CD1c-positive myeloid dendritic cell (primary cell): ENCODE data around the gene HIF1AN.

Experiments
- DNase-seq: peaks from one replicate; pipeline ENCODE4 v3.0.0-alpha.2; 2016; ENCODE audit errors: extremely low spot score

The HIF1AN gene

DNA sequence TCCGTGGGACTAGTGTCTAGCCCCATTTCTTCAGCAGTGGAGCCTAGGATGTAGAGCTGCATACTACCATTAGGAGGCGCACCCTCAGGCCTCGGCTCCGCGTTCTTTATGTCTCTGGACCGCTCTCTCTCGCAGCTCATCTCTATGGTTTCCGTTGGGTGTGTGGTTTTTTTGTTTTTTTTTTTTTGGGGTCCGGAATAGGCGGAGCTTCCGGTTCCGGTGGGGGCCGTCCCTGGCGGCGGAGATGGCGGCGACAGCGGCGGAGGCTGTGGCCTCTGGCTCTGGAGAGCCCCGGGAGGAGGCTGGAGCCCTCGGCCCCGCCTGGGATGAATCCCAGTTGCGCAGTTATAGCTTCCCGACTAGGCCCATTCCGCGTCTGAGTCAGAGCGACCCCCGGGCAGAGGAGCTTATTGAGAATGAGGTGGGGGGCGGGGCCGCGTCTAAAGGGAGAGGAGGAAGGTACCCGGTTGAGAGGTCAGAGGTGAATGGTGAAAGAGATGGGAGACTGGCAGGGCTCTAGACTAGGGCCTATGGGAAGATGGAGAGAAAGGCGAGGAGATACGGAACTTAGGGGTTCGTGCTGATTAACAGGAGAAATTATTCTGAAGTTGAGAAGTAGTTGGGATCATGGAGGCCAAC is at the start of gene HIF1AN:
HIF1AN (plus strand) TSS at position 229 of the 639 bp plus-strand sequence; CDS start at position 245, 16 bp downstream.
- DNase-seq = peak; percentile 97

DNA sequence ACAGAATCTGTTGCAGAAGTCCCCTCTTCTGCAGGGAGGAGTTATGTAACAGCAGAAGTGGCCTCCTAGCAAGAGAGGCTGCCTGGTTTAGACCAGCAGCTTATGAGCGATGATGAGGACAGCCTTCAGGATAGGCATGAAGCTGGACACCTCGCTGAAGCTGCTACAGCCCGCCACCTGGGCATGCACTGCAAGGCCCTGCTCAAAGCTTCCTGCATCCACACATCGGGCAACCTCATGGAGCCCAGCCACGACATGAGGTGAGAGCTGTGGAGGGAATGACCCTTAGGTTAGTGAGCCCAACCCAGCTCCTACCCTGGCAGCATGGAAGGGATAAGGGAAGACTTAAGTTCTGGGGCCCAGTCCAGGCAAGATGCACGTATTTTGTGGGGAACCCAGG is 48.2 kb upstream of the HIF1AN start:
- DNase-seq = no peak

DNA sequence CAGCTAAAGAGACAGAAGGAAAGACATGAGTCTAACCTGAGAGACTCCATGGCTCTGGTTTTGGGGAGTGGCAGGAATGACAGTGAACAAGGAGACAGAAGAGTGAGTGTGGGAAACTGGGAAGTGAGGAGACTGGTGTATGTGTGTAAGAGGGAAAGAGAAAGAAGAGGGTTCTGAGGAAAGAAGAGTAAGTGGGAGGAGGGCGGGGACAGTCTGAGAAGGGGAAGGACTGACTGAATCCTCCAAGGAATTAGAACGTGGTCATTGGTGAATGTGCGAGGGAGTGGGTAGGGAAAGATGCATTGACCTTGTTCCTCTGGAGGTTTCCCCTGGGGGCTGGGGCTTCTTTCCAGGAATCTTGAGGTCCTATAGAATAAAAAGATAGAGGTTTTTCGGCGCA is 46.3 kb upstream of the HIF1AN start:
- peak; percentile 41 for DNase-seq

DNA sequence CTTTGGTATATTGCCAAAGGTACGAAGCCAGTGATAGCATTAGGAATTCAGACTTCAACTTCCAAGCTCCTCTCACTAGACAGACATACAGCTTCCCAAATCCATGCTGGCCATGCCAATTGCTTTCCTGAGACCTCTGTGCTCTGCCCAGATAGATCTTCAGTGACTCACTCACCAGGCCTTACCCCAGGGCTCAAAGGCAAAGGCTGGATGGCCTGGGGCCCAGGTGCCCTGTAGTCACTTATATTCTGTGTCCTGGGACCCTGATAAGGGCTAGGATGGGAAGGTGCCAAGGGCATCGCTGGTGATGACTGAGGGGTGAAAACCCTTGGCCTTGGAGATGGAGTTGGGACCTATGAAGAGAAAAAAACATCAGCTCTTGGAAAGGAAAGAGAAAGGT is 45.2 kb upstream of the HIF1AN start:
- DNase-seq = no peak

DNA sequence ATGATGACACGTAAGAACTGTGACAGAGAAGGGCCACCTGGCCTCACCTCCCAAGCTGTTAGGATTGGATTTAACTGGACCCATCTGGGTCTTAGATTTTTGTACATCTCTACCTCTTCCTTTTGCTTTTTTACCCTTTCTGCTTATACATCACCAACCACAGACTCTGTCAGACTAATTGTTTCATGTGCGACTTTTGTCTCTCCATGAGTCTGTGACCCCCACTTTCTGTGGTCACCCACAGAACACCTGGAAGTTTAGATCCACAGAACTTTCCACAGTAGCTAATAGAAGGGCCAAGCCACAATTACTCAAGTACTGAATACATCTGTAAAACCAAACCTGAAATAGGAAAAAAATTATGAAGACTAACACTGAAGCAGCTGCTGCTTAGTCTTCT is 39.2 kb upstream of the HIF1AN start:
- no peak for DNase-seq

DNA sequence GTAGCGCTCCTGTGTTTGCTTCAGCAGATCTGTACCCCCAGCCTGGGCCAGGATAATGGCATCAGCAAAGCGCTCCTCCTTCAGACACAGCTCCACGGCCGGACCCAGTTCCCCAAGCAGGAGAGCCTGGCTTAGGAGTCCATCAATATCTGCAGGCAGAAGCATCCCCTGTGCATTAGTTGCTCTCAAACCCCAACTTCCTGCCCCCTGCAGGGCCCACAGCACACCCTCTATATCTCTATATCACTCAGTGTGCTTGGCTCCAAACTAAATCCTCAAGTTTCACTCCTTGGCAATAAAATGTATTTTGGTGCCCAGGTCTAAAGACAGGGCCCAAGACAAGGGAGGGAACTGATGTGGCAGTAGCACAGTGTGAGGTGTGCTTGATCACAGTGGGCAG is 37.7 kb upstream of the HIF1AN start:
- DNase-seq = no peak

DNA sequence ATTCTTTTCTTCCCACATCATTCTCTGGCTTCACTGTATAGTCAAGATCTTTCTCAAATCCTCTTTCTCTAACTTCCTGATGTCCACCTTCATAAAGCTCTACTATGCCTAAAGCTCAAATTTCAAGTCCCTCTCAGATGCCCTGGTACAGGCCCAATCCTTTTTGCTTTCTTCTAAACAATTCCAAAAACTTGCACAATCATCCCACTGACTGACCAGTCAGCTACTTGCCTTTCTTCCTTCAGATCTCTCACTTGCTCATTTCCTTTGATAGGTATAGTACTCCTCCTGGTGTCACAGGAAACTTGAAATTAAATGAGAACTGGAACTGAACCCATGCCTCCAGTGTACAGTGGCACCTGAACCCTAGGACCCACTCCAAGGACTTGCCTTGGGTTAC is 34.3 kb upstream of the HIF1AN start:
- no peak for DNase-seq

DNA sequence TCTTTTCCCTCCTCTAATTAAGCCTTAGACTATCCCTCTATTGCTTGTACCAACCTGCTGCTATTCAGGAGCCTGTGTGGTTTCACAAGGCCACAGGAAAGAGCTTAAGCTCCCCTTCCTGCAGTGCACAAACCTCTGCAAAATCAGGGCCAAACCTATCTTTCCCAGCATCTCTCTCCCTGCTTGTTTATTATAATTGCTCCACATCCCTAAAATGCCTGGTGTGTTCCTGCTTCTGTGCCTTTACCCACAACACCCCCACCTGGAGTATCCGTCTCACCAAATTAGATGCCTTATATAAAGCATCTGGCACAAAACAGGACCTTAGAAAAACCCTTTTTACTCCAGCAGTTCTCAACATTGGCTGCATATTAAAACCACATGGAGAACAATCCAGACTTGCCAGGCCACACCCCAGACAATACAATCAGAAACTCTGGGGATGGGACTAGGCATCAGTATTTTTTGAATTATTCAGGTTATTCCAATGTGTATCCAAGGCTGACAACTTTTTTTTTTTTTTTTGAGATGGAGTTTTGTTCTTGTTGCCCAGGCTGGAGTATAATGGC is 32.7 kb upstream of the HIF1AN start:
- no peak for DNase-seq

DNA sequence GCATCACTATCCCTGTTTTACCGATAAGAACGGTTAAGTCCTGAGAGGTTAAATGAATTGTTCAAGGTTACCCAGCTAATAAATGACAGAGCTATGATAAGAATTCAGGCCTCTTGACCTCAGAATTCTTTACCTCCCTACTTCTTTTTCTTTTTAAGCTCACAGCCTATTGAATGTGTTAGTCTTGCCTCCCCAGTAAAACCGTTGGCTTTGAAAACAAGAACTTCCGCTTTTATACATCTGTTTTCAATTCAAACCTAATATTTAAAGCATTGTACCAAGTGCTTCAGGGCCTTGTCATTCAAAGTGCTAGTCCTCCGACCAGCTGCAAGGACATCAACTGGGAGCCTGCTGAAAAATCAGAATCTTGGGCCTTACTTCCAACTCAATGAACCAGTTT is 31.6 kb upstream of the HIF1AN start:
- DNase-seq = no peak

DNA sequence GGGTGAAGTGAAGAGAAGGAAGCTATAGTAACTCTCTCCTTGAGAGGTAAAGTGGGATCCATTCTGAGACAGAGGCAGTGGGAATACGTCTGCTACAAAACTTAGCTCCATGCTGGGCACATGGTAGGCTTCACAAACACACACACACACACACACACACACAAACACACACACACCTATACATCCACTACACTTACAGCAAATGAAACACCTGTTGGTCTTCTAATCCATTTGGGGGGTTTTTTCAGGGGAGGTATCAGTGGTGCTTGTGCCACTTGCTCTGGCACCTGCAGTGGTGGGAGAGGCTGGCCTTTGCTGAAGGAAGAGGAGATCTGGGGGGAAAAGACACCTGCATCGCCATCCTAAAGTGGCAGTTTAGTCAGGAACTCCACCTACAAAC is 30.6 kb upstream of the HIF1AN start:
- DNase-seq = no peak

DNA sequence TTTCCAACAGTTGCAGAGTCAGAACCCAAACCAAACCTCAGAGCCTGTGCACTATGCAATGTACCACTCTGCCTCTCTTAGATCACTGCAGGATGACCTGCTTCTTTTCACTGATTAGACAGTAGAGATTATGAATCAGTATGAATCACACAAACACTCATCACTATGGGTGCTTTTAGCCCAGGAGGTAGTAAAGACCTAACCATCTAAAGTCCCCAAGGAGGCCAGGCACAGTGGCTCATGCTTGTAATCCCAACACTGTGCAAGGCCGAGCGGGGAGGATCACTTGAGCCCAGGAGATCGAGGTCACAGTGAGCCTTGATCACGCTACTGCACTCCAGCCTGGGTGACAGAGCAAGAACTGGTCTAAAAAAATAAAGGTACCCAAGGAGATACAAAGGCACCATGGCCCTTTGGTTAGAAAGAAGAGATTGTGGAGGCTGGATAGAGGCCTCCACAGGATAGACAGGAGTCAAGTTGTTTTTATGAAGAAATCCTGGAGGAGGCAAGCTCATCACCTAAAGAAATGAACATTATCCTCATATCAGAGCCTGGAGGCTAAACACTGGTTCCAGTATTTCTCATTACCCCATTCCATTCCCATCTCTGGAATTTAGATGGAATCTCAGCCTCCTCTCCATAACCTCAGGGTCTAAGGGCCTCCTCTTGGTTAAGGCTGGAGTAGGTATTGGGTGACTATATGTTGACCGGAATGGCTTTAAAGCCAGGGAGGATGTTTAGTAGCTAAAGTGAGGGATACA is 29.0 kb upstream of the HIF1AN start:
- no peak for DNase-seq

DNA sequence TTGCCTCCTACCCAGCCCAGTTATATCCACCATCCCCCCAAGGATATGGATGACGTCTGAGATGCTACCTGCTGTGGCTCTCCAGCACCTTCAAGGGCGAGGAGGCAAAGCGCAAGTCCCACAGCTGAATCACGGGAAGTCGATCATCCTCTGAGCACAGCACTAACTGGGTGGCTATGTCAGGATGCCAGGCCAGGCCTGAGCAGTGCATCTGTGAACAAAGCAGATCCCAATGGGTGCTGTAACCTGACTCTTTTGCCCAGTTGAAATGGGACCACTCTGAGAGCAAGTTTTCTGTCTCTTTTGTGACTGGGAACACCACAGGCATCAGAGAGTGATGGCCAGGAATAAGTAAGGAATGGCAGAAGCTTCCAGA is 28.4 kb upstream of the HIF1AN start:
- DNase-seq = no peak

DNA sequence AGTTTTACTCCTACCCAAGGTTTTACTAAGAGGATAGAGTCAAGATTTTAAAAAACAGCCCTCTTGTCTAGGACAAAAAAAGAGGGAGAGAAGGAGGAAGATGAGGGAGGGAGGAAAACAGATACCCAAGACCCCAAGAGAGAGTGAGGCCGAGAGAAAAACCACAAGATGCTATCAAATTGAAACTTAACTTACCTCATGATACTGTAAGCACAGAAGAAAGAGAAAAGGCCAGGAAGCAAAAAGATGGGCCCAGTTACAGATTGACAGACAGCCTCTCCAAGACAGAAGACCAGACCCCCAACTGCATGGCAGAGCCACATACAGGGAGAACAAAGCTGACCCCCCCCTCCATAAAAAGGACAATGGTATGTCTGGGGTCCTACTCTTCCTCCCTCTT is 27.5 kb upstream of the HIF1AN start:
- DNase-seq = no peak

DNA sequence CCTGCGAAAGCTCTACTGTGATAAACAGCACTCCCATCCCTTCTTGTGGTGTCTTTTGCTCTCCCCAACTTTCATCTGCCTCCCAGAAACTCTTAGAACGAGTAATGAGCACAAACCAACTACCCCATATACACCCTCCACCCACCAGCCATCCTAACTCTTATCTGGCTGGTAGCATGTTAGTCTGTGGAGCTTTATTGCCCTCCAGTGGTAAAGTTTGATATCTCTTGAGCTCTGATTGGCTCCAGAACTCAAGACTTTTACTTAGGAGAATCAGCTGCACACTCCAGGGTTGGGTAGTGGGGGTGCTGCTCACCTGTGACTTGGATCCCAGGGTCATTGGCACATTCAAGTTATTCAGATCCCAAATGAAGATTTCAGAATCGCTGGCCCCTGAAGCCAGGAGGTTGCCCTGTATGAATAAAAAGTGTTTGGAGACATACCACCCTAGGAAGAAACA is 27.0 kb upstream of the HIF1AN start:
- DNase-seq = peak; percentile 67

DNA sequence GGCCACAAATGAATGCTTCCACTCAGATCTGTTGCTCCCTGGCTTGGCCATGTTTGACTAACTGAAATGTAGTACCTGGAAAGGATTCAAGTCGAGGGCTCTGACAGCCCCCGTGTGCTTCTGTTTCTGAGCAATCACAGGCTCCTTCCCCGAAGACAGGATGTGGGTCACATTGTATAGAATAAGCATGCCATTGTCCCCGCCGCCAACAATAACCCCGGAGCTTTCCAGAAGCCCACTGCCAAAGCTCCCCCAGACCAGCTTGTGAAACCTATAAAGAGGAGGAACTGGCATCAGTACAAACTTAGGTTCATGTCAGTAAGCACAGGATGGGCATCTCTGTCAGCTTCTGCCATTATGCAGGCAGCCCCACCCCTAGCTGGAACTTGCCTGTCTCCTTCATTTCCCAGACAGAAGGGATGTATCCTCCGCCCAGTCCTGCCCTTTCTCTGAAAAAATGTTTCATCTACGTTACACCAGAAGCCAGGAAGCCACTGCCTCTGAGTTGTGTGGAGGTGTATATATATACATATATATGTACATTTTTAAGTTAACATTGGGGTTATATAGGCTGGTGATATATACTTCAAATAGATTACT is 26.4 kb upstream of the HIF1AN start:
- no peak for DNase-seq

DNA sequence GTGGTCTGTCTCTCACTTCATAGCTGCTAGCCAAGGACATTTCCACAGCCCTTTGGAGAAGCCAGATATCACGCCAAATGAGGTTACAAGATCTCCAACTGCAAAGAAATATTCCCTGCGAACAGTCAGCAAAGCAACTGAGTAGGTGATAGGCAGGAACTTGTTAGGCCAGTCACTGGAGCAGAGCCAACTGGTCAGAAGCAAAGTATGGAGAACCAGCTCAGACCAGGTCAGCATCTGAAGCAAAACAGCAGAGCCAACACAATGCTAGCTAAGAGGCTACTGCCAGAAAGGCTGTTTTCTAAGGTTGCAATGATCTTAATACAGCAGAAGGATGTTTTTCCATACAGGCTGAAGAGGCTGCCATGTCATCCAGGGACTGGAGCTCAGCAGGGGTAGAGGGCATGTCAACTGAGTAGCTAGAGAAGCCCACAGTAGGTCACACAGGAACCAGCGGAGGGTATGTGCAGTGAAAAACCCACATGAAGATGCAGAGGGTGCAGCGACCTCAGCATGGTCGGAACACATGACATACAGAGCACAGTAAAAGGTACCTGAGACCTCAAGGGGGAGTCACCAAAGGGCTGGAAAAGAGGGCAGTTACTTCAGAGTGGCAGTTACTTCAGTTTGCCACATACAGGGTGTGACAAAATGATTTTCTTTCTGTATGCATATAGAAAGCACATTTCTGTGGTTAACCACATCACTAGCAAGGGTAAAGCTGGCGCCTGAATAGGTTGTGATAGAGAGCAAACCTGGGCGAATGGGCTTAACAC is 25.0 kb upstream of the HIF1AN start:
- peak; percentile 35 for DNase-seq

DNA sequence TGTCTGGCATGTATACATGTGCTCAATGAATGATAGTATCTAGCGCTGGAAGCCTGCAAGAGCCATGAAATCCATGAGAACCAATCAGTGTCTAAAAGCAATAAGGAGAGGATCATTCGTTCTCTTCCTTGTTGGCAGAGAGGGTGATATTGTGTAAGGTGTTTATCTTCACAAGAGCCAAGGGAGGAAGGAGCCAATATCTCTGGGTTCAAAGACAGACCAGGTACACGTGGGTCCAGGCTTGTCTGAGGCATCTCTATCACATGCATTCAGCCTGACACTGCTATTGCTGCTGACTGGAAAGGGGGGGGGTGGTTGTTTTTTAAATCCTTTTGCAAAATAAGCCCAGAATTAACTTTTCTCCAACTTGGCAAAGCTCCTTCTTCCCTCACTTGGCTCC is 20.1 kb upstream of the HIF1AN start:
- DNase-seq = no peak

DNA sequence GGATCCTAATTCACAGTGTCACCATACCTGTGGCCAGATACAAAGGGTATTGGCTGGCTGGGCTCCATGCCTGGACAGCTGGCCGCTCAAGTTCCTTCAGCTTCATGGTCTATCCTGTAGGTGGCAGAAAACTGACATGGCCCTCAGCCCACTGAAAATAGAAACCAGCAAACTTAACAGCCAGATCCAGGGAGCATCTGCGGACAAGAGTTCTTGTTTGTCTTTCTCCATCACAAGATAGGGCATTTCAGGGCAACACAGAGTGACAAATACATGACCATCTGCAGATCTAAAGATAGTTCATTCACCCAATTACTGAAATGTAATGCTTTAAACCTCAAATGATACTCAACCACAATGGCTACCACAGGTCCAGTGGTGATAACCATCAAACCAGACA is 18.9 kb upstream of the HIF1AN start:
- DNase-seq = no peak

DNA sequence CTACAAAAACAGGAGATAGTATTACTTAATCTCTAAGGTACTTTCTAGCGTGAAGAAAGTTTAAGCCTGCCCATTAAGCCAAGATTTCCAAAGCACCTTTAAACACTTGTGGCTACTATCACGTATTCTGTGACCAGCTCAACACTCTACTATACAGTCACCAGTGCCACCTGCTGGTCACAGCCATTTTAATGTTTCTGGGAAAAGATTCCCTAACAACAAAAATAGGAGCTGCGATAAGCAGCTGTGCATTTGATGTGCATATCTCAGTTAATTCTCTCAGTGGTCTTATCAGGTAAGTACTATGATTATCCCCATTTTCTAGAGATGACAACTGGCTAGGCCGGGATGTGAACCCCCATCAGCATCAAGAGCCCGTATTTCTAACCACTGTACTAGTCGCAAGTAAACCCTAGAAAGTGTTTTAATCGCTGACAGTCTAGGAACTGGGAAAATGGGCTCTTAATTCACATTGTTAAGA is 16.9 kb upstream of the HIF1AN start:
- peak; percentile 73 for DNase-seq

DNA sequence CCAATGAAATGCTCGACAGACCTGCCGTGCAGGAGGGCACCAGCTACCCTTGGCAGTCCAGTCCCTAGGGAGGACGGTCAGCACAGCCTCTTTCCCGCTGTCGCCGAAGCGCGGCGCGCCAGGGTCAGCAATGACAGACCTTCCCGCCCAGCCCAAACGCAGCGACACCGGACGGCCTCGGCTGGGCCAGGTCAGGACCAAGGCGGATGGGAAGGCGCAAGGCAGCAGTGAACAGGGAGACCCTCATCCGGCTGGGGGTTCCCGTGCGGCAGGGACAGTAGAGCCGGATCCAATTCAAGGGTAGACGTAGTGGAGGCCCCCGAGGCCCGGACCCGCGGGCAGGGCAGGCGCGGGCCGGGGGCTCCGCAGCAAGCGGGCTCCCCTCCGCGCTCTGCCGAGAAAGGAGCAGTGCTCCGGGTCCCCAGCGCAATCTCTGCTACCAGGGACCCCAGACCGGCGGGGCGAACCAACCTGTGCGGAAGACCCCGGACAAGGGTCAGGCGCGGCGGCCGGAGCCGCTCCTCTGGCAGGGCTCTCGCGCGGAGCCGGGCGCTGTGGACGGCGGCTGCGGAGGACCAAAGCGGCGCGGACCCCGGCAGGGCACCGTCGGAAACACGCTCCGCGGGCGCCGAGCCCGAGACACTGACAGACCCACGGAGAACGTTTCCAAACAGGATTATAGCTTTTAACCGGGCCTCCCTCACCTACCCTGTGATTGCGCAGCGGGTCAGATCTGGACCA is 16.3 kb upstream of the HIF1AN start, which contains the start of gene SEC31B:
SEC31B (minus strand) TSS at position 551 of the 741 bp plus-strand sequence. CDS start 2,909 bp downstream, outside the sequence.
- no peak for DNase-seq

DNA sequence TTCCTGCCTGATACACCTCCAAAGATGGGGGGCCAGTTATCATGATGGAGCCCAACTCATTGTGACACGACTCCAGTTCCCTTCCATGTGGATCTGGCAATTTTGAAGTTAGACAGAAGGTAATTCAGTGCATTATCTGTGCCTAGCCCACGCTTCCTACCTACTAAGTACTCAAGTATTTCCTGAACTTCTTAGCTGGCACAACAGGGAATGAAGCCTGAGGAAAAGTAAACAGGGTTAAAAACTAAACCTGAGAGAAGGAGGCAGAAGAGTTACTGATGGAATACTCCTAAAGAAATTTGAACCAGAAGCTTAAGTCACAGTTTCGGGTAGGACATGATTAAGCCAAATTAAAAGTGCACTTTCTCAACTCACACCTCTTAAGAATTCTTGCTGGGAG is 14.9 kb upstream of the HIF1AN start:
- no peak for DNase-seq
